Esophagus mucosa (tissue), 1 donor: Measurements from ENCODE around the gene RNF151. TPM values are rescaled to one million over a fixed set of nuclear protein-coding genes. Genes with fewer than 3 reads are reported as not detected.

ENCODE experiments used
- ATAC-seq: fragments of 200-7000 bp; cut with Tn5 transposase; one replicate; pipeline ENCODE4 v1.9.1; 2020
- total RNA-seq: library from RNA; stranded (reverse); gene quantifications from one replicate; pipeline ENCODE4 v1.2.4, GENCODE V29; 2023
- donor health status: DM: yes; HTN: yes; CAD: no.

Gene RNF151
- total RNA-seq, 1 donor from 2014 or later = not detected

DNA sequence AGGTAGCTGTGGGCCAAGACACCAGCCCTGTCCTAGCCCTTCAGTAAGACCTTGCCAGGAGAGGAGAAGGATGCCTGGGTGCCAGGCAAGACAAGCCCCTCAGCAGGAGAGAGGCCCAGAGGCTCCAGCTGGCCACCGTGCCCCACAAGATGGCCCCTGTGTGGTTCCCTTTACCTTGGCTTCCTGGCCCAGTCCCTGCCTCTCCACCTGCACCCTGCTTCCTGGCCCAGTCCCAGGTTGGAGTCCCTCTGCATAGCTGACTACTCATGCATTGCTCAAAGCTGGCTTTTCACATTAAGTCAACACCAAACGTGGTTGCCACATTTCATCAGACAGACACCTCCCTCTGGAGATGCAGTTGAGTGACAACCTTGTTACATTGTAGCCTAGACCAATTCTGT, 27.1 kb downstream of the RNF151 start:
- peak; percentile 39 for ATAC-seq

DNA sequence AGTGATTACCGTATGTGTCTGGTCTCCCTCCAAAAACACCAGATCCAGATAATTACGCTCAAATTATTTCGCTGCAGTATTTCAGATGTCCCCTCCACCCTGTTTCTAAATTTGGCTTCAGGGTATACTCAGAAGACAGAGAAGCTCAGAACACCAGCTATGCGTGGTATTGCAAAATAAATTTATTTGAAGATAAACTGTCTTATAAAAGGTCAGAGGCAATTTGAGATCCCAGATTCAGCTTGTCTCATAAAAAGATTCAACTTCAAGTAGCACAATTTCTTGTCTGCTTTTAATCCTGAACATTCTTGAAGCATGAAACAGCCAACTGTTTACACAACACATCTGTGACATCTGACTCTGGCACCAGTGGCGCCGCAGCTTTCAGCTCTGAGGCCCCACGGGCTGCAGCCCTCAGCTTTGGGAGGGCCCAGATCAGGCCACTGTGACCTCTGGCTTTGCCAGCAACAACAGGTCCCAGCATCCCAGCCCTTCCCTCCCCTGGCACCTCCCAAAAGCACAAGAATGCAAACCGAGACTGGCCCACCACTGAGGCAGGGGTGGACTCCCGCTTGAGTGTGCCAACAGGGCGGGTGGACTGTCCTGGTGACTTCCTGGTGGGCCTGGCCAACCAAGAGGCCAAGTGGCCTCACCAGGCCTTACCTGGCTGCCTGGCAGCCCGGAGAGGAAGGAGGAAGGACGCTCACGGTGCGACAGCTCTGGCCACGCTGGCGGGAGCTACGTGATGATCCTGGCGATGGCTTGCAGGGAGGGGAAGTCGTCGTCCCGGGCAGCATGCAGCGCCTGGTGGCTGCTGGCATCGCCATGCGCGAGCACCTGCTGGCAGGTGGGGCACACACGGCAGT, 31.1 kb downstream of the RNF151 start:
- ATAC-seq = no peak

DNA sequence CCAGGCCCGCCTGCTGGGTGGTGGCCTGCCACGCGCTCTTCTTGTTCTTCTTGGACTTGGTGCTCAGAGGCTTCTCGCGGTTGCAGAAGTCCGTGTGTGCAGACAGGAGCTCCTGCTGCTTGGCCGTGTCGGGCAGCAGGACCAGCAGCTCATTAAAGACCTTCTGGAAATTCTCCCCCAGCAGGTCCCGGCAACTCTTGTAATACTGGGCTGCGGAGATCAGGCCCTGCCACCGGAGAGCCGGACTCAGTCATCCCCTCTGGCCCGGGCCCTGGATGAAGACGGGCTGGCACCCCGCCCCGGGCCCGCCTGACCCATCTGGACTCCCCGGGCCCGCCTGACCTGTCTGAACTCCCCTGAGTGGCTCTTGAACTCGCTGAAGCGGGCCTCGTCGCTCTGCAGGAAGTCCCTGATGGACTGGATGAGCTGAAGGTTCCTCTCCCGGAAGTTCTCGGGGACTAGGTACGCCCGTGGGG, 31.7 kb downstream of the RNF151 start:
- peak; percentile 7 for ATAC-seq

DNA sequence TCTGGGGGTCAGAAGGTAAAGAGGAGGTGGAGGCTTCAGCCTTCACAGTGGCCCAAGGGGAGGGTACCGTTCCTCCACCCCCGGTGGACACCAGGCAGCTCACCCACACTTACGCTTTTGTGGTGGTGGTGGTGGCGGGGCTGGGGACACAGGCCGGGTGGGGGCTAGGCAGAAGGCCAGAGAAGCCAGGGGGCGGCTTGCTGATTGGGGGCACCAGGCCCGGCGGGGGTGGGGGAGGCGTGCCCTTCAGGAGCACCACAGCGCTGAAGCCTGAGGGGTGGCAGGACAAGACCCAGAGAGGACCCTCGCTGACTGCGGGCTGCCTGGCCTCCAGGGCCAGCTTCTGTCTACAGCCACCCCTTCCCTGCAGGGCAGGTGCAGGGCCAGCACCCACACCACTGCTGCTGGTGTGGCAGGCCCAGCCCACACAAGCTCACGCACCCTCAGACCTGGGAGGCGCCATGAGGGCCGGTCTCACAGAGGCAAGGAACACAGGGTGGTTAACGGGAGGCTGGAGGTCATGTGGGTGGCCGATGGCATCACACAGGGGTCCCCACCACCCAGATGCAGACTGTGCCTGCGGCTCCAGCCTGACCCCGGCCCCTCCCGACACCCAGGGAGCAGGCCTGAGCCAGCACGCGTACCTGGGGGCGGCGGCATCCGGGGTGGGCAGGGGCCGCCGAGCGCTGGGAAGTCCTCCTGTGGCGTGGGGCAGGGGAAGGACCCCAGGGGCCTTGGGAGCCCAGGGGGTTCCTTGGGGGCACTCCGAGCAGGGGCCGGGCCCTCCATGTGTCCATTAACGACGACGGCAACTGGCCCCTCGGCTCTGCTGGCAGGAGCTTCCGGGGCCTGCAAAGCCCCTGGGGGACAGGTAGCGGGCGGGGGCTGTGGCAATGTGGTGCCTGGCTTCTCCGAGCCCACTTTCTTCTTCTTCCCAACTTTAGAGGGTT, 32.5 kb downstream of the RNF151 start:
- ATAC-seq = no peak

DNA sequence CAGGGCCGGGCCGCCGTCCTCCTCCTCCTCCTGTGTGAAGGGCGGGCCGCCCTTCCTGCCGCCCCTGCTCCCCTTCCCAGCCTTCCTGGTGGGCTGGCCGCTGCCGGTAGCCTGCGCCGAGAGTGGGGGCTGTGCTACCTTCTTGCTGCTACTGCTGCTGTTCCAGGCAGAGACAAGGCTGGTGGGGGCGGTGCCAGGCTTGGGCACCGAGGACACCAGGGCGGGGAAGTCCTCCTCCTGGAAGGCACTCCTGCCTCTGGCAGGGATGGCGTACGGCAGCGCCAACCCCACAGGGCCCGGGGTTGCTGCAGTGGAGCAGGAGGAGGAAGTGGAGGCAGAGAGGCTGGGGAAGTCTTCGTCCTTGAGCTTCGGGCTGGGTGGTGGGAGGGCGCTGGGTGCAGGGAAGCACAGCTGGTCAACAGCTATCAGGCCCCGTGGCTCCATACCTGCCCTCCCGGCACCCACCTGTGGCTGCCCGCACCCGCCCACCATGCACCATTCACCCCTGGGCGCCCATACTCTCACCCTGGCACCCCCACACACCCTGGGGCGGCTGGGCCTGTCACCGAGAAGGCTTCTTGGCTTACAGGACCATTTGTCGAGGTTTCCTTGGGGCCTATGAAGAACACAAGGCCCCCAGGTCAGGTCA, 33.3 kb downstream of the RNF151 start:
- no peak for ATAC-seq

DNA sequence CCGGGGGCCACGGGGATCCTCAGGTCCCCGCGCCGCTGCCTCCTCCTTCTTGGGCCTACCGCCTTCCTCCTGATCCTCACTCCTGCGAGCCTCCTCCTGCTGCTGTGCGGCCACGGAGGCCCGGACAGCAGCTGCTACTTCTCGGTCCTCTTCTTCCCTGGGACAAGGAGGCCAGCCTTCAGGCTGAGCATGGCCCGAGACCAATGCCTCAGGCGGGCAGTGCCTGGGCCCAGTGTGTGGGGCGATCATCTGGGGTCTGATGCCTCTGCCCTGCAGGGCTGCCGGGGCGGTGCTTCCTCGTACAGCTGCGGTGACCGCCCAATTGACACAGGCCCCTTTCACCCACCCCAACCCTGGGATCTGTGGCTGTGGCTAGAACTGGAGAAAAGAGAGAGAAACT, 34.4 kb downstream of the RNF151 start:
- no peak for ATAC-seq

DNA sequence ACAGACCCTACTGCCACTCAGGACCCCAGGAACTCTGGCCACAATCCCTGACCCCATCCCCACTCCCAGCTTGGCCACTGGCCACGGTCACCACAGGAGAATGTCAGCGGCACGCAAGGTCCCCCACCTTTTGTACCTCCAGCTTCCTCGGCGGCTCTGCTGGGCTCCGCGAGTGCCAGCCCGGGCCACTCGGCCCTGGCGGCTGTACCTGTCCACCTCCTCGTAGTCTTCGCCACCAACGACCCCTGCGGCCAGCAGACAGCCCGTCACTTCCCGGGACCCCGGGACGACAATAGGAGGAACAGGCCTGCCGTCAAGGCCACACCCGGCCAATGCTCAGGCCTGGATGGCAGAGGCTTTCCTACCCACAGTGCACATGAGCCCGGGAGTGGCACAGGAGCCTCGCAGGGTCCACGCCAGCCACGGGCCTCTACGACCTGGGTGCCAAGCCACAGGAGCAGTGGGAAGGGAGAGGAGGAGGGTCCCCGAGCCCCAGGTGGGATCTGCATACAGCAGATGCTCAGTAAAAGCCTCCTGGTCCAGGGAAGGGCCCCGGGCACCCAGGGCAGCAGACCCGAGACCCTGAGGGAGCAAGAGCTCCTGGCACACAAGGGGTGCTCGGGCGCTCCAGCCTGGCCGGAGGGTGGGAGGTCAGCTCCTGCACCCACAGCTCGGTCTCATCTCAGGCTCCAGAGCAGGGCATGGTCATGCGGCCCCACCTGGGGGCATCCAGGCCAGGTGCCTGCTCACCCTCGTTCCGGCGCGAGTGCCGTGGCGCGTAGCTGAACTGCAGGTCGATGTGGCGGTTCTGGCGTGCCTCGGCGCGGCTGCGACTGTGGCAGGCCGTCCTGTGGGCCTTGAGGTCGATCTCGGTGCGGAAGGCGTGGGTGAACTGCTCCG, 35.0 kb downstream of the RNF151 start:
- no peak for ATAC-seq

DNA sequence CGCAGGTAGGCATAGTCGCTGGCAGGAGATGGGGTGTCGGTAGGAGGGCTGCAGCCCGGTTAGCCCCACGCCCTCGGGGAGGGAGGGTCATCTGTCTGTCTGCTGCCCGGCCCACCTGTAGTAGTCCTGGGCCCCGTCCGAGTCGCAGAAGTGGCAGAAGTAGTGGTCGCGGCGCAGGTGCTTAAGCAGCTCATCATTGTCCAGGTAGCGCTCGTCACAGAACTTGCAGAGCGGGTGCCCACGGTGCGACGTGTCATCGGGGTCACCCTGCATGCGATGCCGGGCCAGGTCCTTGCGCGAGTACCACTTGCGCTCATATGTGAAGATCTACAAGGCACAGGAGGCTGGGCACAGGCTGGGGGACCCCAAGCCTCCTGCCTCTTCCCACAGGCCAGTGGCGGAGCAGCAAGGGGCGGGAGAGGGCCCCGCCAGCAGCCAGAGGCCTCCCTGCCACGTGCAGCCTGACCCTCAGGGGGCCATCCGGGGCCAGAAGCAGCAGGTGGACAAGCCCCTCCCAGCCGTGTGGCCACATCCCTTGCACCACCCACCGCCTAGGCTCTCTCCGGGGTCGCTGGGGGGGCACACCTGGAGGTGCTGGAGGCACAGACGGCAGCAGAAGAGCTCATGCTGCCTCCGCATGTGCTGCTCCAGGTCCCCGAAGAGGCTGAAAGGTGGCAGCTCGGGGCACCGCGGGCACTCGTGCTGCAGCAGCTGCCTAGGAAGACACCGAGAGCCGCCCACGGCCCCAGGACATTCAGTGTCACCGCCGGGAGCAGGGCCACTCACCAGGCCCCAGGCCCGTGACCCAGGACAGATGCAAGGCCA, 36.0 kb downstream of the RNF151 start:
- no peak for ATAC-seq

DNA sequence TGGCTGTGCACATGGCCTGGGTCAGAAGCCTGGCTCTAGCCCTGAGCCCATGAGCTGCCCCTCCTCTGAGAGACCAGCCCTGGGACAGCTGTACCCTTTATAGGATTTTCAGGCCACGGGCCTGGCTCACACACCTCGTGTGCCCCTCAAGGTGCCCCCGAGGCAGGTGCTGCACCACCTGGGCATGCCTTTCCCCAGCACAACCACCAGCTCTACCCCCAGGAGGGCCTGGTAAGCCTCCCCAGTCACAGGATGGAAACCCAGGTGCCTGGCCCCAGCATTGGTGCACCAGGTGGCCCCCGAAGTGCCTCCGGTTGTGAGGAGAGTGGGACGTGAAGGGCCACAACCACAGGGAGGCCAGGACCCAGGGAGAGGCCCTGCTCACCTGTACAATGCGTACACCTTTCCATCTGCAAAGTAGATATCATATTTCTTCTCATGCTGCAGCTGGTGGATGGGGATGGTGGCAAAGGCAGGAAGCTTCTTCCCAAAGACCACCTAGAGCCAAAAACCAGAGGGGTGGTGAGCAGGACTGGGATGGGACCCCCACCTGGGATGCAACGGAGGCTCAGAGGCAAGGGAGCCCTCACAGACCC, 36.7 kb downstream of the RNF151 start:
- no peak for ATAC-seq

DNA sequence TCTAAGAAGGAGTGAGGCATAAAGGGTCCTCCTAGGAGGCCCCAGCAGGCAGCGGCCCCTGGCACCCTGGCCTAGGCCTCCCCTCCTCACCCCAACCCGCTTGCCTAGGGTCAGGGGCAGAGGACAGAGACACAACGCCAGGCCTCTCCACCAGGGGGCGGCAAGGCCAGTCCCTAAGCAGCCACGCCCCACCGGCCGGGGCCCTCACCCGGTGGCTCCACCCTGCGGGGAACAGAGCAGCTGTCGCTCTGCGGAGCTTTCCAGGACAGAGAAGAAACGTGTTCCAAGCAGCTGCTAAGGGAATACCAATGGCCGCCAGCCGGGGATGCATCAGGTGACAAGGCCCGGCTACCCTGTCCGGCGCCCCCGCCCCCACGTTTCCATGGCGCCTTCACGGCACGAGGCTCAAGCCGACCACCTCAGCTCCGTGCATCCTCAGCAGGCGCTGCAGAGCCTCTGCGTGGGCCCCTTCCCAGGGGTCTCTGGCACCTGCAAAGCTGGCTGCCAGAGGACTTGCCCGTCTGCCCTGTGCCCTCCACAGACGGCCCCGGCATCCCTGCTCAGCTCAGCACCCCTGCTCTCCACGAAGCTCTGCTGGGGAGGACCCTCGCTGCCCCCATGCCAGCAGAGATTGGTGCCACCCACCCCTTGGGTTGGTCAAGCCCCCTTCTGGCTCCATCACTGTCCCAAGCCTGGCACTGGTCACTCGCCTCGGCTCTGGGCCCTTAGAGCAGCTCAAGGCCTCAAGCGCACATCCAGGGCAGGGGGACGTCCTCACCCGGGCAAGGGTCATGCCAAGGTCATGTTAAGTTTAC, 37.4 kb downstream of the RNF151 start:
- ATAC-seq = peak; percentile 67

DNA sequence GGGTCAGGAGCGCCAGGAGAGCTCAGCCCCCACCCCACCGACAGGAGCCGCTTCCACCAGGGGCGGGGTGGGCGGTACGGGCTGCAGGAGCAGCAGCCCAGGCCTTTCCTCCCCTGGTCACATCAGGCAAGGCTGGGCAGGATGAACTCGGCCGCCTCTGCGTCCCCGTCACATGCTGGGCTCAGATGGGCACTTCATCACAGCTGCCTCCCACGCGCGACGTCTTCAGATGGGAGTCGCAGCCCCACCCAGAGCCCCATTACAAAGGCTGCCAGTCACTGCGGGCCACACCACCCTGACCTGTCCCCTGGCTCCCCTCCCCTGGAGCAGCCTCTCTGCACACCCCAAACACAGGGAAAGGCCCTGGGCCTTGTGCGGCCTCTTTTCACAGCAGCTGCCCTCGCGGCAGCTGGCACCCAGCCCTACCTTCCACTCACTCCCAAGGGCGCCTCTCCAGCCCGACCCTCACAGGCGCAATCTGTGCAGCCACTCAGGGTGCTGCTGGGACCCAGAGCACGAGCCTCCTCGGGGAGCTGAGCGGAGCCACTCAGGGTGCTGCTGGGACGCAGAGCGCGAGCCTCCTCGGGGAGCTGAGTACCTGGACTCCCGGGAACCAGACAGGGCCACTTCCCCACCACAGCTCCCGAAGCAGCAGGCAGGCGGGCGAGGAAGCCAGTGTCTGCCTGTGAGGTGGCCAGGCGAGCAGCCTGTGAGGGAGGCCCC, 38.3 kb downstream of the RNF151 start:
- ATAC-seq = no peak

DNA sequence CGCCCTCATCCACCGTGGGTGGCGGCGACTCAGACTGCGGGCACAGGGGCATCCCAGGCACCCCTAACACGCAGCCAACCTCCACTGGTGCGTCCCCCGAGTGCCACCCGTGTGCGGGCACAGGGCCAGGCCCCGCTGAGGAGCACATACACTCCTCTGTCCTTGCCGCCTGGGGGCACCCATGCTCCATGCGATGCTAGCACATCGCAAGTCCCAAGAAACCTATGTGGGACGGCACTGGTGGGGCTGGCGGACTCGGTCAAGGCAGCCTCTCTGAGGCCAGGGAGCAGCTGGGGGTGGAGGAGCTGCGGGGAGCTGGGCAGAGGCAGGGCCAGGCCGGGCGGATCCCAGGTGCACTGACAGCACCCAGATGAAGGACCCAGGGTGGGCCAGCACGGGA, 39.0 kb downstream of the RNF151 start:
- no peak for ATAC-seq

DNA sequence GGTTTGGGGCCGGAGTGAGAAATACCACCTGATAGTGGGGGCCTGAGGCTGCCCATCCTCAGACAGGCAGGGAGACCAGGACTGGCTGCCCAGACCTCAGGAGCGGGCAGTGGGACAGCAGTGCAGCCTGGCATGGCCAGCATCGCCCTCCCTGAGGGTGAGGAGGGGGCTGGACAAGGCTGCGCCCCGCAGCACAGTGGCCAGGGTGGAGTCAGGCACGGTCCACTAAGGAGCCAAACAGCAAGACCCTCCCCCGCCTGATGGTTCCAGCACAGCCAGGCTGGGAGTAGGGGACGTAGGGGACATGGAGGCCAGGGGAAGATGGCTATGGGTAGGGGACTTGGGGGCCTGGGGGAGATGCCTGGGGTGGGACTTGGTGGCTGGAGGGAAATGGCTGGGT, 39.7 kb downstream of the RNF151 start:
- no peak for ATAC-seq

DNA sequence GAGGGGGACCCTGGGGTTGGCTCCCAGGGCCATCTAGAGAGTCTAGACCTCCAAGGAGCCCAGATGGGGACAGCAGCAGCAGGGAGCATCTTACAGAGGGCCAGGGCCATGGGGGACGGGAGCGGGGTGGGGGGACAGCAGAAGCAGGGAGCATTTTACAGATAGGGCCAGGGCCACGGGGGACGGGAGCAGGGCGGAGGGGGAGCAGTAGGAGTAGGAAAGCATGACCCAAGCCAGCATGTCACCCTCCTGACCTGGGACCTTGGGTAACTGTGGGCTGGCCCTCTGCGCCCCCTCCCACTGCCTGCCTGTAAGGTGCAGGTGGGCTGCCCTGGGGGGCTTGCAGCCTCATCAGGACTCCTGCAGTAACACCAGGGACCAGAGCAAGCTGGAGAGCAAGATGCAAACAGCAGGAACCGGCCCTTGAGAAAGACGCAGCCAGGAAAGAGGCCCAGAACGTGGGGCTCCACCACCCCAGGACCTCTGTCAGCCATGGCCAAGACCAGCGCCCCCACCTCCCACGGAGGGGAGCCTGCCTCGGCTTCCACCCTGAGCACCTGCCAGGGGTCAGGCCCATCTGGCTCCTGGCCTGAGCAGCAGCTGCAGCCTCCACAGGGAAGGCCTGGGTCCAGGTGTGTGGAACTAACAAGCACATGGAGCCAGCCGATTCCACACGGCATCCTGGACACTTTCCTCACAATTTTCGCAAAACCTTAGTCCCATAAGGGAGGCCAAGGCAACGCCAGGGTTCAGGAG, 40.6 kb downstream of the RNF151 start:
- no peak for ATAC-seq

DNA sequence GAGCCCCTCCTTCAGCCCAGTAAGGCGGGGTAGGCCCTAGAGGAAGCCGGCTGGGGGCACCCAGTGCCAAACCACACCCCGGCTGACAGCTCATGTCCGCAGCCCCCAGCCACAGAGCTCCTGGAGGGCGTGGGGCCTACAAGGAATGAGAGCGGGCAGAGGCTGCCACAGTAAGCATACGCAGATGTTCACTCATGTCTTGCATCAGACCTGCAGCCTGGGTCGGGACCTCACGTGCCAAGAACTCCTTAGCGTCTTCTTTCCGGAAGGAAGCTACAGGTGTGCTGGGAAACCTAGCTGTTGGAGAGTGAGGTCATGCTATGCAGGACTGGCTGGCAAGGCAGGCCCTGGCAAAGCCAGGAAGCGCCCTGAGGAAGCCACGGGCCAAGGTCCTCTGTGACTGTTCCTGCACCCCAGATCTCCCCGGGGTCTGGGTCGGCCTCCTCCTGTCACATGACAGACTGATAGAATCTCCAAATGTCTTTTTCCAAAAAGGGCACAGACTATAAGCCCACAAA, 41.4 kb downstream of the RNF151 start:
- peak; percentile 70 for ATAC-seq

DNA sequence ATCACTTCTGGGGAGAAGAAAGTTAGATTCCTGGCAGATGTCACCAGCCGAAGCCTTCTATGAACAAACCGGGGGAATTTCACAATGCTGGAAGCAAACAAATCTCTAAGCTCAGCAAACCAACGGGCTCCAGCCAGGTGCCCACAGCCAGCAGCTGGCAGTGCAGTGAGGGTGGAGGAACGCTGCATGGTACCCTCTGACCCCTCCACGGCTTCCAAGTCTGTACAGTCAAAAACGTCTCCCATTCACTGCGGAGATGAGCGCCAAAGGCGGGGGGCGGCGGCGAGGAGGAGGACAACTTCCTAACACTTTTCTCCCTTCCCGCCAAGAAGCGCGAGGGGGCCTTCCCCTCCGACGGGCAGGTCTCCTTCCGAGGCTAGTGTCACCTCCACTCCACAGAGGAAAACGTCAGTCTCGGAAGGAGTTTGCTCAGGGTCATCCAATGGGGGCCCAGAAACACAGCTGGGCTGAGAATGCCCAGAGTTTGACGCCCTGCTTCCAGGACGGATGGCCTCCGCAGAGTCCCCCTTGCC, 42.0 kb downstream of the RNF151 start:
- ATAC-seq = peak; percentile 6

DNA sequence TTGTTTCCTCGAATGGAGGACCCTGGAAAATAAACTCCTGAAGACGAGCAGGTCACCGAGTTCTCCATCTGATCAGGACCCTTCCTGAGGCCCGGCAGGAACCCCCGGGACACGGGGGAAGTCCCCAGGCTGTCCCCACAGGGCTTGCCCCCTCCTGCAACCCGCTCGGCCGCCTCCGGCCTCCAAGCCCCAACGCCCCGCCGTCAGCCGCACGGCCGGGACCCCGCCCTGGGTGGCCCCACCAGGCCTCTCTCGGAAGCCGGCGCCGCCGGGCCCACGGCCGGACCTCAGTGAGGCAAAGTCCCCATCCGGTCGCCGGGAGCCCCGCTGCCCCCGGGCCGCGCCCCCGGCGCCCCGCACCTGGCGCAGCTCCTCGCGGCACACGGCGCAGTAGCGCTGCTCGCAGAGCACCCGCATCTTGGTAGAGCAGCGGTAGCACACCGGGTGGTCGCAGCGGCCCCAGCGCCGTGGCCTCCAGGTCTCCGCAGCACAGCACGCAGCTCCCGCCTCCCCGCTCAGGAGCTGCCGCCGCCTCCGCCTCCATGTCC, 42.6 kb downstream of the RNF151 start:
- peak; percentile 6 for ATAC-seq
